DMS79 treated with DMSO at 0.1 percent for 48 hours (cell line): ENCODE data around the gene MRPS5.

ENCODE experiments used
- DNase-seq: peaks from one replicate; lab custom pipeline; 2025; lab: John Stamatoyannopoulos, UW

Gene MRPS5

DNA sequence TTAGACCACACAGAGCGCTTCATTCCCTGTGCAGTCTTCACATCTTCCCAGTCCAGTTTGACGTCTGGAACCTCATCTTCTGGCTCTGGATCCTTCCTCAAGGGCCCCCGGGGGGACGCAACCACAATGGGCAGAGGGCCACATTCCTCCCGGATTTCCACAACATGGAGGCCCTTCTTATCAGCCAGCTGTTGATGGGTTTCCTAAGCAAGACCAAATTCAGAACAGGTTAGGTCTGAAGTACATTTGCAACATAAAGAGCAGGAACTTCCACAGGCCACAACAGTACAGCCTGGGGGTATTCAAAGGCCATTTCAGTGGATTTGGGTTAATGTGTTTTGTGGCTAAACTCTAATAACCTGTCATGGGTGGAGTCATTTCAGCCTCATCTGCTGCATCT, 34.2 kb downstream of the MRPS5 start:
- no peak for DNase-seq

DNA sequence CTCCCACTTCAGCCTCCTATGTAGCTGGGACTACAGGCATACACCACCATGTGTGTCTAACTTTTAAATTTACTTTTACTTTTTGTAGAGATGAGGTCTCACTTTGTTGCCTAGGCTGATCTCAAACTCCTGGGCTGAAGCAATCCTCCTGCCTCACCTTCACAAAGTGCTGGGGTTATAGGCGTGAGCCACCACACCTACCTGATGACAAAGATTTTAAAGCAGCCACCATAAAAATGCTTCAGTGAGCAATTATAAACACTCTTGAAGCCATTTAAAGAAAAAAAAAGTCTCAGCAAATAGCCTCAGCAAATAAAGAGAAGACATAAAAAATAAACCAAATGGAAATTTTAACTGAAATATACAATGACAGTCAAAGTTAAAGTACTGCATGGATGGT, 35.6 kb downstream of the MRPS5 start:
- DNase-seq, result no peak

DNA sequence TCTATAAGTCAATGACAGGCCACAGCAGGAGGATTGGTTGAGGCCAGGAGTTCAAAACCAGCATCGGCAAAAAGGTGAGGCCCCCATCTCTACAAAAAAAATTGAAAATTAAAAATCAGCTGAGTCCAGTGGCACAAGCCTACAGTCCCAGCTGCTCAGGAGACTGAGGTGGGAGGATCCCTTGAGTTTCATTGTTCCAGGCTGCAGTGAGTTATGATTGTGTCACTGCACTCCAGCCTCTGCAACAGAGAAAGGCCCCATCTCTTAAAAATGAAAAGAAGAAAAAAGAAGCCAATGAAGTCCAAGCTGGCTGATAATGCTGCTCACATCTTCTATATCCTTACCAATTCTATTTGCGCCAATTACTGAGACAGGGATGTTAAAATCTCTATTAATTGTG, 39.1 kb downstream of the MRPS5 start:
- DNase-seq, result no peak

DNA sequence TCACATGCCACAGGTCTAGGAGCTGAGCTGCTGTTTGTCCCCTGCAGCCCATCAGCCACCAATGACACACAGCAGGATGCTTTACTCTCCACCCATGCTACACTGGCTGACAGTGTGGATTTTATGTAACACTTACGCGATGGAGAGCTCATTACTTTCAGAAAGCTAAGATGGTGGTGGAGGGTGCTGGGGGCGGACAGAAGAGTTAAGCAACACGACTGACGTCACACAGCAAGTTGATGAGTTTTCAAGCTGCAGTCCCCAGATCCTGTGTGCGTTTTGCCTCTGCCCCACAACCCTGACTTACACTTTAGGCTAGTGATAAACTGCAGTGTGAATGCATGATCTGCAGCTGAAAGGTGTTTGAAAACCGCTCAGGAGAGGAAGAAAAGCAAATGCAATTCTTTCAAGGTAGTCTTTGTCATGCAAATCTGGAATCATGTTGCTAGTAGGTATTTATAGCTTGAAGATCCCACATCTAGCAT, 42.4 kb downstream of the MRPS5 start:
- DNase-seq, result no peak

DNA sequence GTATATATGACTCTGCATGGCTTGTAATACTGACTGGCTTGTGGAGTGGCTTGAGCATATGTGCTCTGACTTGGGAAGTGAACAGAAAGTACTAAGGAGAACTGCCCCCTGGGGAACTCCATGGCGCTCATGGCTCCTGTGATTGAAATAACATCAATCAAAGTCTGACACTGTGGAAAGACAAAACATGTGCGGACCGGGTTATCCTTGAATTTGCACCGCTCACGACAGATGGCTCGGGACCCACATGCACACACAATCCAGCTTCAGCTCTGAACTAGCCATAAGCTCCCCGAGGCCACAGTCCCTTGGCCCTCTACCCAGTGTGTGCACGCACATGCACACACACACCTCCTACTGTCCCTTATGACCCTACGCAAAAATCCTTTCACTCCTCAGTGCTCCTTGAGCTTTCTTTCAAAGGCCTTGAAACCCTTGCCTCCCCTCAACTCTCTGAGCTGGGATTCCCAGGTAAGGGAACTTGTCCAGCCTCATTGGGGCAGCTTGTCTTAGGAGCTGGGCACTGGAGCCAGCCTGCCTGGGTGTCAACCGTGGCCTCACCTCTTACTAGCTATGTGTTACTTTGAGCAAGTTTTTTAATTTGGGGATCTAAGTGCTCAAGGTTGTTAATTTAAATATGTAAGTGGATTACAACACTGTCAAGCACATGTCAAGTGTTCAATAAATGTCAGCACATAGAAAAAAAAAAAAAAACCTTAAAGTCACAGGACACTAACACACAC, 43.6 kb downstream of the MRPS5 start:
- no peak for DNase-seq

DNA sequence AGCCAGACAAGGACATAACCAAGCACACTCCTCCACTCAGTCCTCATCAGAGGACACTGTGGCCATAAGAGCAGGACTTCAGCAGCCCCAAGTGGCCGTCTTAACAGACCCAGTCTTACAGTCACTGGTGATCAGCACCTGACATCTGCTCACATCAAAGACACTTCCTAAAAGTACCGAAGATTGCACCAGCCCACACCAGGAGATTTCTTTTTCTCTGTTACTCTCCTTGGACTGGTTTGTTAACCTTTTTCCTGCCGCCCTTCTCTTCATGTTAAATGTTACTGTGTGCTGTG, 44.1 kb downstream of the MRPS5 start:
- DNase-seq, result peak; percentile 10

DNA sequence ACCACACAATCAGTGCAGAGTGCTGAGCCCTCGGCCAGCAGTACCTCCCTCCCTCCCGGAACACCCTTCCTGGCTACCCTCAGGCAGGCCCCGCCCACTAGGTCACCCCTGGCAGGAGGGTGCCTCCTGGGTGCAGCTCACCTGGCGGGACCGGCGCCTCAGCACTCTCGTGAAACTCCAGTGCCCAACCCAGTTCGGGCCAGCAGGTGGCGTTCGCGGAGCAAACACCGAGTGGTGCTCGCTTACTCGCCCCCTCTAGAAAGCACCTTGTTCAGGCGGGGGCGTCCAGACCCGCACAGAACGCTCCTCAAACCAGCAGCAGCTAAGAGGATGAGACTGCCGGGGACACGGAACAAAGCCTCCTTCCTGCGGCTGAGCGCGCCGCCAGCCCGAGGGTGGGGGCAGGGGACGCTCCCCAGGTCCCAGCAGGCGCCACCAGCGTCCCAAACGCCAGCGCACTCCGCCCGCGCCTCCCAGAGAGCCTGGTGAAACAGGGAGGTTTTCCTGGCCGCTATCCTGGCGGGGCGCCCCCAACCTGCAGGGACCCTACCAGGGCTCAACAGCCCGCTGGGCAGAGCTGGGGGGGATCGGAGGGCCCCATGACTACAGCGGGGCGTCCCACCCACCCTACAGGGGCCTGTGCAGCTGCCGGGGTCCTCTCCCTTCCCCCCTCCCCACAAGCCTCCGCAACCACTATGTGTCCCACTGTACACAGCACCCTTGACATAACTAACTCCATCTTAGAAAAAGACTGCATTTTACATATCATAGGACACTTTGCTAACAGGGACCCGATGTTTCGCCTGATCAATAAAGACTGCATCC, 44.7 kb downstream of the MRPS5 start:
- DNase-seq, result peak; percentile 73

DNA sequence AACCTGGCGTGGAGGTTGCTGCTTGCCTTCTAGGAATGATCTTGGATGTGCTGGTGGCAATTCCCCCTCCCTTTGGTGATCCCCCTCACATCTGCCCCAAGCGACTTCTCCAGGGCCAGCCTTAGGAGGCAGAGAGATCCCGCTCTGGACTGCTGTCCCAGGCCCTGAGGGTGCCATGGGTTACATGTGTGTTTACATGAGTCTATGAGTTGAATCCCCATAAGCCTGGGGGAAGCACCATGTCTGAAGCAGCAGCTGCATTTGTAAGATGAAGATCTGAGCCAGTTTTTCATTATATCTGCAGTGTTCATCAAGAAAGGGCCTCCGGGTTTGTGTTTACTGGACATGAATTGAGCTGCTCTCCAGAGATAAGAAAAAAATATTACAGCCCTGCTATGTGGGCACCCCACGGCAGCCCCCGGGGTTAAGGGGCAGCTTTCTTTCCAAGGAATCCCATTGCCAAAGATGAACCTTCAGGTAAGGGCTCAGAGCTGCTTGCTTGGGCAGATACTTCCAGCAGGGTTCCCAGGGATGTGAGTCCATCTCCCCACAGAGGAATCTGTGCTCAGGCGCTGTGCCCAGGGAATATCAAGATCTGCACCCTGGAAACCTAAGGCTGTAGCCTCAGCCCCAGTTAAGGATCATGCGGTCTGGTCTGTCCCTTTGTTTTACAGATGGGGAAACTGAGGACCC, 46.0 kb downstream of the MRPS5 start:
- DNase-seq, result no peak

DNA sequence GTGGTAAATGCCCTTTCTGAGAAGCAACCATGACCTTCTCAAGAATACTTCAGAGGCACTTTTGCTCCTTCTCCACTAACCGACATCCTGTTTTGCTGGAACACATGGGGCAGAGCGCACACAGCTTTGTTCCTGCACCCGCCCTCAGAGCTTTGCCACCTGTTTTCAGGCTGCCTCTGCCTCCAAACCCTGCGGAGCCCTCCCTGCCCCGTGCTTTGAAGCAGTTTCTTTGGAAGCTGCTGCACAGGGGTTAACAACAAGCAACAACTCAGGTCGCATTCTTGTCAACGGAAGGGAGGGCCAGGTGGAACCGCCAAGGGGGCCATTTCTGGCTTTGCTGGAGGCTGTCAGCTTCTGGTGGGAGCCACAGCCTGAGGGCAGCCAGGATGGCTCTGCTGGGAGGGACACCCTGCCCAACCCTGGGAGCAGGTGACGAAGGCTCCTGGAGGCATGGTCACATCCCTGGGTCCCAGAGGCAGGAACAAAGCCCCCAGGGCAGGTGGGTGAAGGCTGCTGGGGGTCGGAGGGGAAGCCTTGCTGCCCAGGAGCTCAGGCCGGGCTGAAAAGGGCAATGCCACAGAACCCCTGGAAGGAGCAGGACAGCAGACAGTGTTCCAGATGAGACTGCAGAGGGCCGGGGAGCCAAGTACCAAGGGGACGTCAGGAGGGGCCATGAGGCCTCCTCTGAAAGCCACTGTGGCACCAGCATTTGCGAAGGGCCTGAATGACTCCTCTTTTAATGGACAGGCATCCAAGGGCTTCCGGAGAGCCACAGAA, 46.8 kb downstream of the MRPS5 start:
- DNase-seq, result peak; percentile 94

DNA sequence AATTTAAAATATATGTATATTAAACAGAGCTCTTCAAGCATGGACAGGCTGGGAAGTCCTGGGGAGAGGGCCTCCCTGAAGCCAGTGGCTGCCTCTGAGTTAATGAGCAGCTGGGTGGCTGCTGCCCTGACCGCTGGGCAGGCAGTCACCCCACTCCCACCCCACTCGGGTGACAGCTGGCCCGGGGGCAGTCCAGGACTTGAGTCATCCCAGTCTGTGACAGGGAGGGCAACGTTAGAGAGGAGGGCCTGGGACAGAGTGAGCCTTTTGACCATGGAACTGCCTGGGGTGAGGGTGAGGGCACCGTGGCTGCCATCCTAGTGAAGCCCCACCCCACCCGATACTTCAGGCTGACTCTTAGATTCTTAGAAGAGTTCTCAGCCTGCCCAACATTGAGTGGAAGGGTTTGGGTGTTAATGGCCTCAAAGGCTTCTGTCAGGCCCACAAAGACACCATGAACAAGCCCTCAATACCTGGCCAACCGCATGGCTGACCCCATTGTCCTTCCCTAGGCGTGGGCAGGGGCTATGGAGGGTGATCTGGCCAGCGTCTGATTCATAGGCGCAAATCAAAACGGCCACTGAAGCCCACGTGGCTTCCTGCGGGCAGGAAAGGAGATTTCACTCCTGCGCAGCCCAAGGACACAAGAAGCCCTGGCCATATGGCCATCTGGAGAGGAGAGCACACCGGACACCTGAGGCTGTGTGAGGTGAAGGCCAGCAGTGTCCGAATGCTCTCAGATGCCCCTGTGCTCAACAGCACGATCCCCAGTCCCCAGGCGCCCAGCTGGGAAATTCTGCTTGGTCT, 47.5 kb downstream of the MRPS5 start:
- peak; percentile 18 for DNase-seq

DNA sequence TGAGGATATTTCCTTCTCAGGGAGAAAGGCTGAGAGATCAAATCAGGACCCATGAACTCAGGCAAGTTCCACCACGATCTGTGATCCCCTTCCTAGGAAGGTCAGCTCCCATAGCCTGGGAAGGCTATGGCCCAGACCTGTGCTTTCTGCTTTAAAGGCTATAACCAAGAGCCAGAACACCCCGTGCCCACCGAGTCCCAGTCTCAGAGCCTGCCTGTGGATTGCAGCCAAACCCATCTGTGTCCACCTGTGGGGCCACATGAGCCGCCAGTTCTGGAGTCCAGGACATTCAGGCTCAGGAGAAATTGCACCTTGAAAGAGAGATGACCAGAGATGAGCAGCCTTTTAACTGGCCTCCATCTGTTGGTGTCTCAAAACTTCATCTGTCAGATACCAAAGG, 49.2 kb downstream of the MRPS5 start:
- no peak for DNase-seq

DNA sequence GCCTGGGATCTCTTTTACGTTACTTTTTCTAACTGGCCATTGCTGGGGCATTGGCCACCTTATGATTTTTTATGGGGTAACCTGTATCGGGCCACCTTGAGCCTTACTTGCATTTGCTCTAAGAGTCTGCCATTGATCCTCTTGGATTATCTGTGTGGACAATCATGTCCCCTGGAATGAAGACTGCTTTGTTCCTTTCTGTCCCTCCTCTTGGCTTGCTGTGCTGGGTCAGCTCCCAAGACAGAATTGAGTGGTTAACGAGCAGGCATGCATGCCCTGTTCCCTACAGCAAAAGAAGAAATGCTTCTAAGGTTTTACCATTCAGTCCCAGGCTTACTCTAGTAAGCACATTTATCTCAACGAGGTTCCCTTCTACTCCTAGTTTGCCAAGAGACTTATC, 49.8 kb downstream of the MRPS5 start:
- DNase-seq, result no peak

DNA sequence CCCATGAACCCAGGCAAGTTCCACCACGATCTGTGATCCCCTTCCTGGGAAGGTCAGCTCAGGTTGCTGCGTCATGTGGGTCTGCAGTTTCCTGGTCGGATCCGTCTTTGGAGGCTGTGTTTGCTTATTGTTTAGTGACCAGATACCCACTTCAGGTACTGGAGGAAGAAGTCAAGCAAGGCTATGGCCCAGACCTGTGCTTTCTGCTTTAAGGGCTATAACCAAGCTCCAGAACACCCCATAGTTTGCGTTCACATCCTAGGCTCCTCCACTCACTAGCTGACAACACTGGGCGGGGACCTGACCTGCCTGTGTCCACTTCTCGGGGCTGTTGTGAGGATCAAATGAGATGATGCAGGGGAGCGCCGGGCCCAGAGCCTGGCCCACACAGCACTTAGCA, 52.1 kb downstream of the MRPS5 start:
- no peak for DNase-seq

DNA sequence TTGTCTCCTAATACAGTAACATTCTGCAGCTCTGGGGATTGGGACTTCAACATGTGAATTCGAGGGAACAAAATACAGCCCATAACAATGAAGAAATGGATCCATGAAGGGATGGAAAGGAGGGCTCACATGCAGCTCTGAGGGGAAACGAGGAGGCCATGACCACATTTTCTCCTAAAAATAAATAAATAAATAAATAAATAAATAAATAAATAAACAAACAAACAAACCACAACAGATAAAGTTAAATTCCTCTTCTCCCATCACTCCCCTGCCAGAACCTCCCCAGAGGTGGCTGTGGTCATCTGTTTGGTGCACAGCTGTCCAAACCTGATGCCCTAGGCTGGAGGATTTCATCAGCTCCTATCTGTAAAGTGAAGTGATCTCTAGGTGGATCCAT, 53.4 kb downstream of the MRPS5 start:
- DNase-seq, result no peak

DNA sequence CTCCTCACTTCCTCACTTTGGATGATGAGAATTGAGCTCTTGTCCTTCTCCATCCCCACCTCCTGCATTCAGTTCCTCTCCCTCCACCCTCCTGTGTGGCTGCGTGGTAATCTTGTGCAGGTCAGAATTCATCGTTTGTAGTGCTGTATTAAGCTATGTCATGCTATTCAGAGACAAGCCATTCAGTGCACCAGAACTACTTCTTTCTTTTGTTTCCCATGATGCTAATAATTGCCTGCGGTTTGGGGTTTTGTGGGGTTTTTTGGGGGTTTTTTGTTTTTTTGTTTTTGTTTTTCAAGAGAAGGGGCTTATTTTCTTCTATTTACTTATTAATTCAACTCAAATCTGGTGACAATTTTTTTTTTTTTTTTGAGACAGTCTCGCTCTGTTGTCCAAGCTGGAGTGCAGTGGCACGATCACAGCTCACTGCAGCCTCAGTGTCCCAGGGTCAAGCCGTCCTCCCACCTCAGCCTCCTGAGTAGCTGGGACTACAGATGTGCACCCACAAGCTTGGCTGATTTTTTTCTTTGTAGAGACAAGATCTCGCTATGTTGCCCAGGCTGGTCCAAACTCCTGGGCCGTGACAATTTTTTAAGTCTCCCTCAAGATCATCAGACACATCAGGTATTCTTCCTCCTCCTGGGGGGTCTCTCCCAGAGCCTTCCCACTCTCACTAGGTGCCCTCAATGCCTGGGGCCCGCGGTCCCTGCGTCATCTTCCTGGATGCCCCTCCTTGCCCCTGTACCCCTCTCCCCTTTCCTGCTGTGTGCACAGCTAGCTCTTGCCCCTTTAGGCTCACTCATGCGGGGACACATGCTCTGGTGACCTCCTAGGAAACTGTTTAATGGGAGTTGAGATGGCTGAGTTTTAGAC, 58.3 kb downstream of the MRPS5 start:
- no peak for DNase-seq

DNA sequence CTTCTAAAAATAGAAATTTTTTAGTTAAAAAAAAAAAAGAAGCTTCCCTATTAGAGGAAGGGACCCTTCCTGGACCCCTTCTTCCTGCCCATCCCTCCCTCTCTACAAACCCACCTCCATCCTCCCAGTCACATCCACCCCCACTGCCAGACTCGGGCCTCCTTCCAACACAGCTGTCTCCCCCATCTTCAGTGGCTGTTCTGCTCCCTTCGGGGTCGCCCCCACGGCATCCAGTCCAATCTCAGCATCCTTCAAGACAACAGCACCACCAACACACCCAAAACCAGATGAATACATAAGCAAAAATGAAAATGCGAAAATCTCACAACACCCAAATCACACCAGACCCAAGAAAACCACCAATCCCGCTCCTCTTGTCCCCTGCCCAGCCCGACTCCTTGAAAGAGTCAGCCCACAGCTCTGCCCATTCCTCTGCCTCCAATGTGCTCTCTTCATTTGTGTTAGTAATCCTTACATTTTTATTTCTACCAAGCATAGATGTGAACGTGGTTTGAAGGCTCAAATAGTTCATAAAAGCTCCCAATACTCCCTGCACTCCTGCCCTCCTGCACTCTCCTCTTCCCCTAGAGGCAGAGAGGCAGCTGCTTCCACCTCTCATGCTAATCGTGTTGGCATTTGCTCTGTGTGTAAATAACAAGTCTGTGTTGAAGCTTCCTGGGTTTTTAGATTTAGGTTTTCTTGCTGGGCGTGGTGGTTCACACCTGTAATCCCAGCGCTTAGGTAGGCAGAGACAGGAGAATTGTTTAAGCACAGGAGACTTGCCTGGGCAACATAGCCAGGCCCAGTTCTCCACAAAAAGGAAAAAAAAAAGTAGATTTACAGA, 59.1 kb downstream of the MRPS5 start:
- peak; percentile 48 for DNase-seq

DNA sequence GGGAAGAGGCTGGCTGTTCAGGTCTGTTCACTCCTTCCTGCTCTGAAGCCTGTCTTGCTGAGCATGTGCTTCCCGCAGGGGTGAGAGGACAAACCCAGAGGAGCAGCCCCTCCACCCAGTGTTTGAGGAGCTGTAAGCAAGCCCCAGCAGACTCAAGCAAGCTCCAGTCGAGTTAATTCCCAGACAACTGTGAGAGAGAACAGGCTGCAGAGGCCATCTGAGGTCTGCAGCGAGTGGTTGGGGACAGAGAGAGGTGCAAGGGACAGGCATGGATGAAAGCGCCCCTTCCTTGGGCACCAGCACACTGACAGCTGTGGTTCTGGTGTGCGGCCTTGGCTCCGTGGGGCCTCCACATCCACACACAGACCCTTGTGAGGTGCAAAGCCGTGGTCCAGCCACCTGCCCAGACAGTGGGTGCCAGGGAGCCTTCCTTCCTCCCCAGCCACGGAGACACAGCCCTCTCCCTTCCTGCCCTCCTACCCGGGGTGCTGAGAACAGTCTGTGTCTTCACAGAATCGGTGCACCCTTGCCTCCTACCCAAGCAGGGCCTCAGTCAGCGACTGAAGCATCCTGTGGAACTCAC, 59.9 kb downstream of the MRPS5 start:
- DNase-seq, result no peak

DNA sequence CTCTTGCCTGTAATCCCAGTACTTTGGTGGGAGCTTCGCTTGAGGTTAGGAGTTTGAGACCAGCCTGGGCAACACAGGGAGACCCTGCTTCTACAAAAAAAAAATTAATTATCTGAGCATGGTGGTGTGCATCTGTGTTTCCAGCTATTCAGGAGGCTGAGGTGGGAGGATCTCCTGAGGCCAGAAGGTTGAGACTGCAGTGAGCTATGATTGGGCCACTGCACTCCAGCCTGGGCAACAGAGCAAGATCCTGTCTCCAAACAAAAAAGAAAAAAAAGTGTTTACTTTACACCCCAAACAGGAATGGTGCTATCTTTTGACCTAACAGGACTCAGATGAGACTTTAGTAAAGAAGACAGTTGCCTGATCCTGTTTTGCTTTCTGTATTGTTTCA, 60.5 kb downstream of the MRPS5 start:
- DNase-seq, result no peak
